Measurements from ENCODE around the gene KIF26B. TPM values are rescaled to one million over a fixed set of nuclear protein-coding genes. Genes with fewer than 3 reads are reported as not detected.

The KIF26B gene
- total RNA-seq, 3 donors from 2014 or later (not counting 1 experiment from before 2014, with no cell fraction given), result 0.16 to 0.96 (median 0.18) TPM

GRCh38 chr1:245453541-245453940, 298.8 kb downstream of the KIF26B start:
- Histone ChIP-seq H3K9me3 (ENCODE audit: control insufficient read depth, insufficient read depth, low read length) (no peaks in the 10 kb centered on the region), H3K27ac (ENCODE audit: low read length) (no peak overlapping the region), H3K4me1 (ENCODE audit: control insufficient read depth, insufficient read depth, low read length) (no peaks in the 10 kb centered on the region), H3K36me3 (ENCODE audit: control insufficient read depth, insufficient read depth, low read length) (no peaks in the 10 kb centered on the region), H3K27me3 (ENCODE audit: control insufficient read depth, insufficient read depth, low read length) (no peaks in the 10 kb centered on the region), H3K4me3 (ENCODE audit: low read length) (no peak overlapping the region)
- Mint-ChIP-seq H3K4me1 (no peaks in the 10 kb centered on the region), H3K27me3 (ENCODE audit: low read depth in 2 of 2) (no peaks in the 10 kb centered on the region), H3K27ac (no peak overlapping the region), H3K9me3 (no peaks in the 10 kb centered on the region), H3K36me3 (no peaks in the 10 kb centered on the region), H3K4me3 (no peak overlapping the region)
- 100% methylated on average over 2 of the region's 4 CpGs for WGBS (ENCODE audit: insufficient coverage)
- ATAC-seq (no peak), DNase-seq (no peak)
- TF ChIP-seq CTCF (IDR thresholded peaks at IDR 0.05), result no peak
- intact Hi-C loops (cut with micrococcal nuclease), result no loop called here

GRCh38 chr1:245454051-245454450, 299.3 kb downstream of the KIF26B start:
- Histone ChIP-seq H3K4me3 (ENCODE audit: low read length) (no peak overlapping the region), H3K27me3 (ENCODE audit: control insufficient read depth, insufficient read depth, low read length) (no peaks in the 10 kb centered on the region), H3K4me1 (ENCODE audit: control insufficient read depth, insufficient read depth, low read length) (no peaks in the 10 kb centered on the region), H3K27ac (ENCODE audit: low read length) (no peak overlapping the region), H3K36me3 (ENCODE audit: control insufficient read depth, insufficient read depth, low read length) (no peaks in the 10 kb centered on the region), H3K9me3 (ENCODE audit: control insufficient read depth, insufficient read depth, low read length) (no peaks in the 10 kb centered on the region)
- H3K4me1 Mint-ChIP-seq, result no peaks in the 10 kb centered on the region
- no peak overlapping the region for H3K27ac Mint-ChIP-seq
- DNase-seq, result no peak
- TF ChIP-seq CTCF (IDR thresholded peaks at IDR 0.05), result no peak
- no peak overlapping the region for H3K4me3 Mint-ChIP-seq
- no peaks in the 10 kb centered on the region for H3K9me3 Mint-ChIP-seq
- no peaks in the 10 kb centered on the region for H3K36me3 Mint-ChIP-seq
- 82% methylated on average over 2 of the region's 2 CpGs for WGBS (ENCODE audit: insufficient coverage)
- no peak for ATAC-seq
- no peaks in the 10 kb centered on the region for H3K27me3 Mint-ChIP-seq (ENCODE audit: low read depth in 2 of 2)
- intact Hi-C loops (cut with micrococcal nuclease), result no loop called here

- Histone ChIP-seq H3K36me3 (ENCODE audit: control insufficient read depth, insufficient read depth, low read length) (no peaks in the 10 kb centered on the region), H3K27me3 (ENCODE audit: control insufficient read depth, insufficient read depth, low read length) (no peaks in the 10 kb centered on the region), H3K4me1 (ENCODE audit: control insufficient read depth, insufficient read depth, low read length) (no peaks in the 10 kb centered on the region), H3K27ac (ENCODE audit: low read length) (no peak overlapping the region), H3K4me3 (ENCODE audit: low read length) (no peak overlapping the region), H3K9me3 (ENCODE audit: control insufficient read depth, insufficient read depth, low read length) (no peaks in the 10 kb centered on the region)
- no peak overlapping the region for H3K4me3 Mint-ChIP-seq
- ATAC-seq (no peak), DNase-seq (no peak)
- no peaks in the 10 kb centered on the region for H3K4me1 Mint-ChIP-seq
- intact Hi-C loops (cut with micrococcal nuclease), result no loop called here
- H3K27me3 Mint-ChIP-seq (ENCODE audit: low read depth in 2 of 2), result peaks cover 4% of the 10 kb centered on the region in 2 donors
- WGBS (ENCODE audit: insufficient coverage), result no CpG with 5 or more reads among the region's 1 CpG
- no peak for TF ChIP-seq CTCF (IDR thresholded peaks at IDR 0.05)
- no peak overlapping the region for H3K27ac Mint-ChIP-seq
- H3K36me3 Mint-ChIP-seq, result no peaks in the 10 kb centered on the region
- no peaks in the 10 kb centered on the region for H3K9me3 Mint-ChIP-seq
Observed at GRCh38 chr1:245457562-245457961, 302.8 kb downstream of the KIF26B start.

GRCh38 chr1:245458234-245458633, 303.4 kb downstream of the KIF26B start:
- Histone ChIP-seq H3K4me3 (ENCODE audit: low read length) (no peak overlapping the region), H3K36me3 (ENCODE audit: control insufficient read depth, insufficient read depth, low read length) (no peaks in the 10 kb centered on the region)

More at GRCh38 chr1:245458234-245458633, 303.4 kb downstream of the KIF26B start:
- H3K27me3 ChIP-seq (ENCODE audit: control insufficient read depth, insufficient read depth, low read length), result no peaks in the 10 kb centered on the region
- ATAC-seq (no peak), DNase-seq (no peak)
- TF ChIP-seq CTCF (IDR thresholded peaks at IDR 0.05), result no peak
- Mint-ChIP-seq H3K9me3 (no peaks in the 10 kb centered on the region), H3K36me3 (no peaks in the 10 kb centered on the region), H3K27ac (no peak overlapping the region), H3K4me1 (no peaks in the 10 kb centered on the region), H3K27me3 (ENCODE audit: low read depth in 2 of 2) (peaks cover 4 to 5% of the 10 kb centered on the region in 2 donors), H3K4me3 (no peak overlapping the region)
- intact Hi-C loops (cut with micrococcal nuclease), result no loop called here
- H3K9me3 ChIP-seq (ENCODE audit: control insufficient read depth, insufficient read depth, low read length), result no peaks in the 10 kb centered on the region
- 96% methylated on average over 6 of the region's 7 CpGs for WGBS (ENCODE audit: insufficient coverage)
- H3K4me1 ChIP-seq (ENCODE audit: control insufficient read depth, insufficient read depth, low read length), result no peaks in the 10 kb centered on the region
- no peak overlapping the region for H3K27ac ChIP-seq (ENCODE audit: low read length)
